ENCODE data around the gene MRC1.

MRC1 gene

DNA sequence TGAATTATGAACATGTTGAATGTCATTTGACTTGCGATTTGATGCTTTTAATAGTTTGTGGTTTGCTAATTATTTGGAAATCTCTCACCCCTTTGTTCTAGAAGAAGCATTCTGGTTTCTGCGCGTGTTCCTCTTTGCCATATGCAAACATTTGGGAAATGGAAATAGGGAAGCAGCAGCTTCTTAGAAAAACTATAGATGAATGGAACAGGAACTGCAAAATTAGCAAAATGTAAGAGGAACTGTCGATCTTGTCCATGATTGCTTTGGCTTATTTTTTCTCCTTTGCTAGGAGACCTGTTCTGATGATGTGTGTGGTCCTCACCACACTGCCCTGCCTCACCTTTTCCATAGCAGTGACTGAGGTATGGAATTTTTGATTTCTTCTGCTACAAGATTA, 38.1 kb upstream of the MRC1 start:
- no peak for DNase-seq (ENCODE audit: low read depth in 1 of 2, low spot score in 1 of 2)
- H3K27ac ChIP-seq (replicated peaks) = no peak overlapping the region
- no peaks in the 10 kb centered on the region for H3K27me3 ChIP-seq (ENCODE audit: insufficient read depth, poor library complexity, severe bottlenecking)
- TF ChIP-seq SPI1 (IDR thresholded peaks at IDR 0.05; ENCODE audit: borderline replicate concordance, low read depth) = peak; percentile 31; the same call in 1 of the 2 replicates
- TF ChIP-seq, protein P1, sequence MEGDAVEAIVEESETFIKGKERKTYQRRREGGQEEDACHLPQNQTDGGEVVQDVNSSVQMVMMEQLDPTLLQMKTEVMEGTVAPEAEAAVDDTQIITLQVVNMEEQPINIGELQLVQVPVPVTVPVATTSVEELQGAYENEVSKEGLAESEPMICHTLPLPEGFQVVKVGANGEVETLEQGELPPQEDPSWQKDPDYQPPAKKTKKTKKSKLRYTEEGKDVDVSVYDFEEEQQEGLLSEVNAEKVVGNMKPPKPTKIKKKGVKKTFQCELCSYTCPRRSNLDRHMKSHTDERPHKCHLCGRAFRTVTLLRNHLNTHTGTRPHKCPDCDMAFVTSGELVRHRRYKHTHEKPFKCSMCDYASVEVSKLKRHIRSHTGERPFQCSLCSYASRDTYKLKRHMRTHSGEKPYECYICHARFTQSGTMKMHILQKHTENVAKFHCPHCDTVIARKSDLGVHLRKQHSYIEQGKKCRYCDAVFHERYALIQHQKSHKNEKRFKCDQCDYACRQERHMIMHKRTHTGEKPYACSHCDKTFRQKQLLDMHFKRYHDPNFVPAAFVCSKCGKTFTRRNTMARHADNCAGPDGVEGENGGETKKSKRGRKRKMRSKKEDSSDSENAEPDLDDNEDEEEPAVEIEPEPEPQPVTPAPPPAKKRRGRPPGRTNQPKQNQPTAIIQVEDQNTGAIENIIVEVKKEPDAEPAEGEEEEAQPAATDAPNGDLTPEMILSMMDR (IDR thresholded peaks at IDR 0.05; ENCODE audit: insufficient read depth, low read length) = no peak
- no peak overlapping the region for H3K4me3 ChIP-seq (replicated peaks; ENCODE audit: insufficient read depth, low read length)

DNA sequence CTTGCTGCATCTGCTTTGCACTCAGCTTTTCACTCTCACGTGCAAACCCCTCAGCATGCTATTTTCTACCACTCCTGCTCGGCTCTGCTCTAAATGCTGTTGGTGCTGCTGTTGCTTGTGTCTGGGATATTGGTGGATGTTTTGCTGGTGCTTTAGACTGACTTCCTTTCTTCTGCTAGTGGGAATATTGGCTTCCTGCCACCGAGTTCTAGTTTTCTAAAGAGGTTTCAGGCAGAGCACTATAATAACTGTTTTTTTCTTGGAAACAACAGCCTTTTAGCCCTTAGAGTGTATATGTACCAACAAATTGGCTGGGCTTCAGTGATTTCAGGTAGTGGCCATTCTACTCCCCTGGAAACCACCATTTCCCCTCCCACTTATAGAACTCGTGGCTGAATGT, 29.4 kb upstream of the MRC1 start:
- TF ChIP-seq GABPA (IDR thresholded peaks at IDR 0.05; ENCODE audit: low read depth) = no peak
- TF ChIP-seq POLR2AphosphoS5 (IDR thresholded peaks at IDR 0.05; ENCODE audit: low read depth) = no peak
- TF ChIP-seq SPI1 (IDR thresholded peaks at IDR 0.05; ENCODE audit: borderline replicate concordance, low read depth) = no peak
- TF ChIP-seq, protein P1 (IDR thresholded peaks at IDR 0.05; ENCODE audit: insufficient read depth, low read length) = no peak
- TF ChIP-seq, protein P2, sequence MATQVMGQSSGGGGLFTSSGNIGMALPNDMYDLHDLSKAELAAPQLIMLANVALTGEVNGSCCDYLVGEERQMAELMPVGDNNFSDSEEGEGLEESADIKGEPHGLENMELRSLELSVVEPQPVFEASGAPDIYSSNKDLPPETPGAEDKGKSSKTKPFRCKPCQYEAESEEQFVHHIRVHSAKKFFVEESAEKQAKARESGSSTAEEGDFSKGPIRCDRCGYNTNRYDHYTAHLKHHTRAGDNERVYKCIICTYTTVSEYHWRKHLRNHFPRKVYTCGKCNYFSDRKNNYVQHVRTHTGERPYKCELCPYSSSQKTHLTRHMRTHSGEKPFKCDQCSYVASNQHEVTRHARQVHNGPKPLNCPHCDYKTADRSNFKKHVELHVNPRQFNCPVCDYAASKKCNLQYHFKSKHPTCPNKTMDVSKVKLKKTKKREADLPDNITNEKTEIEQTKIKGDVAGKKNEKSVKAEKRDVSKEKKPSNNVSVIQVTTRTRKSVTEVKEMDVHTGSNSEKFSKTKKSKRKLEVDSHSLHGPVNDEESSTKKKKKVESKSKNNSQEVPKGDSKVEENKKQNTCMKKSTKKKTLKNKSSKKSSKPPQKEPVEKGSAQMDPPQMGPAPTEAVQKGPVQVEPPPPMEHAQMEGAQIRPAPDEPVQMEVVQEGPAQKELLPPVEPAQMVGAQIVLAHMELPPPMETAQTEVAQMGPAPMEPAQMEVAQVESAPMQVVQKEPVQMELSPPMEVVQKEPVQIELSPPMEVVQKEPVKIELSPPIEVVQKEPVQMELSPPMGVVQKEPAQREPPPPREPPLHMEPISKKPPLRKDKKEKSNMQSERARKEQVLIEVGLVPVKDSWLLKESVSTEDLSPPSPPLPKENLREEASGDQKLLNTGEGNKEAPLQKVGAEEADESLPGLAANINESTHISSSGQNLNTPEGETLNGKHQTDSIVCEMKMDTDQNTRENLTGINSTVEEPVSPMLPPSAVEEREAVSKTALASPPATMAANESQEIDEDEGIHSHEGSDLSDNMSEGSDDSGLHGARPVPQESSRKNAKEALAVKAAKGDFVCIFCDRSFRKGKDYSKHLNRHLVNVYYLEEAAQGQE (IDR thresholded peaks at IDR 0.05; ENCODE audit: insufficient replicate concordance, low read depth) = no peak
- no peak for DNase-seq (ENCODE audit: low read depth in 1 of 2, low spot score in 1 of 2)
- H3K27me3 ChIP-seq (ENCODE audit: insufficient read depth, poor library complexity, severe bottlenecking) = no peaks in the 10 kb centered on the region
- H3K4me3 ChIP-seq (replicated peaks; ENCODE audit: insufficient read depth, low read length) = no peak overlapping the region
- no peak overlapping the region for H3K27ac ChIP-seq (replicated peaks)

DNA sequence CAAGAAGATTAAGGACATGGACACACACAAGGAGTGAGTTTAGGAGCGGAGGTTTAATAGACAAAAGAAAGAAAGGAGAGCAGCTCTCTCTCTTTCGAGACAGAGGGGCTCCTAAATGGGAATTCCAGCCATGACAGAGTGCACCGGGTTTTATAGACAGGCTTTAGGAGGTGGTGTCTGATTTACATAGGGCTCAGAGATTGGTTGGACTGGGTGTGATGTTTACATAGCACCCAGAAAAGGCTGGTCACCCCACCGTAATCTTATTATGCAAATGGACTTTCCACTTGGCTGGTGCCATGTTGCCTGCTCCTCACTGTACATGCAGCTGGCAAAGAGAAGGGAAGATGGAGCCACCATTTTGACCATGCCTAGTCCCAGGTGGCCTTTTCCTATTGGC, 28.4 kb upstream of the MRC1 start:
- DNase-seq (ENCODE audit: low read depth in 1 of 2, low spot score in 1 of 2) = no peak
- Histone ChIP-seq H3K27me3 (ENCODE audit: insufficient read depth, poor library complexity, severe bottlenecking) (no peaks in the 10 kb centered on the region), H3K27ac (replicated peaks) (no peak overlapping the region), H3K4me3 (replicated peaks; ENCODE audit: insufficient read depth, low read length) (no peak overlapping the region)
- TF ChIP-seq, protein P2 (IDR thresholded peaks at IDR 0.05; ENCODE audit: insufficient replicate concordance, low read depth) = no peak
- TF ChIP-seq, protein P1 (IDR thresholded peaks at IDR 0.05; ENCODE audit: insufficient read depth, low read length) = no peak
- TF ChIP-seq GABPA (IDR thresholded peaks at IDR 0.05; ENCODE audit: low read depth) (no peak), POLR2AphosphoS5 (IDR thresholded peaks at IDR 0.05; ENCODE audit: low read depth) (no peak), SPI1 (IDR thresholded peaks at IDR 0.05; ENCODE audit: borderline replicate concordance, low read depth) (no peak)

DNA sequence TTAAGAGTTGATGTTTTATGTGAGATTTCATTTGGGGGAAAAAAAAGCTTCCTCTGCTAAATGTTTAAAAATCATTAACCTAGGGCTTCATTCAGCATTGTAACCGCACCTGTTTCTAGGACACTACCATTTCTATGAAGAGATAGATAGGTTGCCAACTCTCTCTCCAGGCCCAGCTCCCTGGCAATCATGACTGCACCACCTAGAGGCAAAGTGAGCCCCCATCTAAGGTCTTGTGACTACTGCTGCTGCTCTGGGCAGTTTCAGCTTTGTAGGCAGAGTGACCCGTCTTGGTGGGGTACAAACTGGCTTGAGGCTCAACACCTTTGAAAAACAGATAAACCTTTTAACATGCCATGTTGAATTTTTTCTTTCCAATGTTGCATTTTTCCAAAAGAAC, 27.3 kb upstream of the MRC1 start:
- Histone ChIP-seq H3K27me3 (ENCODE audit: insufficient read depth, poor library complexity, severe bottlenecking) (no peaks in the 10 kb centered on the region), H3K4me3 (replicated peaks; ENCODE audit: insufficient read depth, low read length) (no peak overlapping the region), H3K27ac (replicated peaks) (no peak overlapping the region)
- no peak for TF ChIP-seq GABPA (IDR thresholded peaks at IDR 0.05; ENCODE audit: low read depth)
- no peak for TF ChIP-seq POLR2AphosphoS5 (IDR thresholded peaks at IDR 0.05; ENCODE audit: low read depth)
- TF ChIP-seq, protein P2 (IDR thresholded peaks at IDR 0.05; ENCODE audit: insufficient replicate concordance, low read depth) = no peak
- TF ChIP-seq SPI1 (IDR thresholded peaks at IDR 0.05; ENCODE audit: borderline replicate concordance, low read depth) = no peak
- TF ChIP-seq, protein P1 (IDR thresholded peaks at IDR 0.05; ENCODE audit: insufficient read depth, low read length) = no peak
- no peak for DNase-seq (ENCODE audit: low read depth in 1 of 2, low spot score in 1 of 2)
